Calu3 (cell line): ENCODE data around the gene SFRP5. TPM values are rescaled to one million over a fixed set of nuclear protein-coding genes. Genes with fewer than 3 reads are reported as not detected.

ENCODE experiments used
- BruUV-seq: library from RNA; stranded (reverse); fragments of 400-500 nt; replicated peaks from 2 replicates; lab custom pipeline; 2021; lab: Mats Ljungman, UMichigan
- CTCF ChIA-PET: fragments of 300-600 bp; sonication (Branson Sonifier 250); formaldehyde crosslinking; loops from one replicate; lab custom pipeline; 2022; ENCODE audit warnings: antibody characterized with exemption; lab: Charles Lee
- DNase-seq: peaks from one replicate; pipeline ENCODE4 v3.0.0; 2022
- H3K27ac Mint-ChIP-seq: one replicate; pipeline ENCODE4 v1.8.0; 2022; ENCODE audit warnings: mixed read lengths; ENCODE audit not compliant: unreplicated experiment
- H3K27me3 Mint-ChIP-seq: one replicate; pipeline ENCODE4 v1.8.0; 2022; ENCODE audit warnings: mixed read lengths; ENCODE audit not compliant: unreplicated experiment
- H3K36me3 Mint-ChIP-seq: one replicate; pipeline ENCODE4 v1.8.0; 2022; ENCODE audit warnings: mild to moderate bottlenecking, moderate library complexity, mixed read lengths; ENCODE audit not compliant: insufficient read depth, unreplicated experiment
- H3K4me1 Mint-ChIP-seq: one replicate; pipeline ENCODE4 v1.8.0; 2022; ENCODE audit warnings: mild to moderate bottlenecking, low read depth, mixed read lengths; ENCODE audit not compliant: unreplicated experiment
- H3K4me3 Mint-ChIP-seq: one replicate; pipeline ENCODE4 v1.8.0; 2022; ENCODE audit warnings: mild to moderate bottlenecking, low read depth, moderate library complexity, mixed read lengths; ENCODE audit not compliant: unreplicated experiment
- H3K9me3 Mint-ChIP-seq: one replicate; pipeline ENCODE4 v1.8.0; 2022; ENCODE audit warnings: low read depth, mixed read lengths; ENCODE audit not compliant: unreplicated experiment
- intact Hi-C: fragments of 100-400 bp; cut with micrococcal nuclease; formaldehyde crosslinking; loops from one replicate; pipeline ENCODE4 v1.10.0; 2022; ENCODE audit not compliant: unreplicated experiment
- total RNA-seq: library from RNA; stranded (reverse); gene quantifications from 2 replicates; pipeline ENCODE4 v1.2.3, GENCODE V29; 2022
- TF ChIP-seq, protein P1 (sequence below): fragments of 200-600 bp; IDR thresholded peaks from one replicate; pipeline ENCODE4 v1.8.0; 2022; ENCODE audit warnings: antibody characterized with exemption; ENCODE audit not compliant: unreplicated experiment

The SFRP5 gene
- total RNA-seq, 1 experiment from 2014 or later, result 0.19 TPM

- Mint-ChIP-seq H3K9me3 (no peaks in the 10 kb centered on the region), H3K27me3 (peaks cover 8% of the 10 kb centered on the region), H3K27ac (no peak overlapping the region), H3K4me1 (no peaks in the 10 kb centered on the region), H3K36me3 (peaks cover 18% of the 10 kb centered on the region), H3K4me3 (no peak overlapping the region)
- intact Hi-C loops, result no loop called here
- CTCF ChIA-PET, result interaction anchor here (0.6 kb wide), 1 partner anchor 85 kb away, joined by 7 read pairs; no protein-coding TSS in a partner anchor
- DNase-seq, result no peak
- TF ChIP-seq, protein P1, sequence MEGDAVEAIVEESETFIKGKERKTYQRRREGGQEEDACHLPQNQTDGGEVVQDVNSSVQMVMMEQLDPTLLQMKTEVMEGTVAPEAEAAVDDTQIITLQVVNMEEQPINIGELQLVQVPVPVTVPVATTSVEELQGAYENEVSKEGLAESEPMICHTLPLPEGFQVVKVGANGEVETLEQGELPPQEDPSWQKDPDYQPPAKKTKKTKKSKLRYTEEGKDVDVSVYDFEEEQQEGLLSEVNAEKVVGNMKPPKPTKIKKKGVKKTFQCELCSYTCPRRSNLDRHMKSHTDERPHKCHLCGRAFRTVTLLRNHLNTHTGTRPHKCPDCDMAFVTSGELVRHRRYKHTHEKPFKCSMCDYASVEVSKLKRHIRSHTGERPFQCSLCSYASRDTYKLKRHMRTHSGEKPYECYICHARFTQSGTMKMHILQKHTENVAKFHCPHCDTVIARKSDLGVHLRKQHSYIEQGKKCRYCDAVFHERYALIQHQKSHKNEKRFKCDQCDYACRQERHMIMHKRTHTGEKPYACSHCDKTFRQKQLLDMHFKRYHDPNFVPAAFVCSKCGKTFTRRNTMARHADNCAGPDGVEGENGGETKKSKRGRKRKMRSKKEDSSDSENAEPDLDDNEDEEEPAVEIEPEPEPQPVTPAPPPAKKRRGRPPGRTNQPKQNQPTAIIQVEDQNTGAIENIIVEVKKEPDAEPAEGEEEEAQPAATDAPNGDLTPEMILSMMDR, result no peak
- no TSS peak for BruUV-seq
These were observed 8.4 kb downstream of the SFRP5 start for GRCh38 chr10:97763411-97763810.

- TF ChIP-seq, protein P1, result no peak
- no TSS peak for BruUV-seq
- H3K9me3 Mint-ChIP-seq, result no peaks in the 10 kb centered on the region
- no peak overlapping the region for H3K27ac Mint-ChIP-seq
- intact Hi-C loops, result no loop called here
- H3K4me1 Mint-ChIP-seq, result no peaks in the 10 kb centered on the region
- no peak for DNase-seq
- CTCF ChIA-PET, result interaction anchor here (0.6 kb wide), 1 partner anchor 84 kb away, joined by 7 read pairs; no protein-coding TSS in a partner anchor
- H3K36me3 Mint-ChIP-seq, result peaks cover 14% of the 10 kb centered on the region
- no peak overlapping the region for H3K4me3 Mint-ChIP-seq
- H3K27me3 Mint-ChIP-seq, result peaks cover 2% of the 10 kb centered on the region
These were observed 9.0 kb downstream of the SFRP5 start for GRCh38 chr10:97762816-97763215.

DNA sequence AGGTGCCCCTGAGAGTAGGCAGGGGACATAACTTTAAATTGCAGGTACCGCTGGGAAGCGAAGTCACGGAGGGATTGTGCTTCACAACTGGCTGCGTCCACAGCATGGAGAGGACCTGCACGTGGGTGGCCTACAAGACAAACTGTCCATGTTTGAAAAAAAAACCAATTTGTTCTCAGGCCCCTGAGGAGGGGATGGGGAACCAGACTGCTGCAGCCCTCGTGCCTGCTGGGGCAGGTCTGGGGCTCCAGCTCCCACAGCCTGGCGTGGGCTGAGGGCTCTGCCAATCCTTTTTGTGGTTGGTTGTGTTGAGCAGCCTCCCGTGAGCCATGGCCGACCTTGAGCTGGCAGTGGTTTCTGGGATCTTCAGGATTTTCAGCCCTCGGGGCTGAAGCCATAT, 9.7 kb downstream of the SFRP5 start:
- CTCF ChIA-PET, result no interaction called here
- TF ChIP-seq, protein P1, result no peak
- intact Hi-C loops, result no loop called here
- Mint-ChIP-seq H3K9me3 (no peaks in the 10 kb centered on the region), H3K4me3 (no peak overlapping the region), H3K36me3 (peaks cover 6% of the 10 kb centered on the region), H3K27ac (no peak overlapping the region), H3K4me1 (no peaks in the 10 kb centered on the region), H3K27me3 (no peaks in the 10 kb centered on the region)
- no TSS peak for BruUV-seq
- no peak for DNase-seq

DNA sequence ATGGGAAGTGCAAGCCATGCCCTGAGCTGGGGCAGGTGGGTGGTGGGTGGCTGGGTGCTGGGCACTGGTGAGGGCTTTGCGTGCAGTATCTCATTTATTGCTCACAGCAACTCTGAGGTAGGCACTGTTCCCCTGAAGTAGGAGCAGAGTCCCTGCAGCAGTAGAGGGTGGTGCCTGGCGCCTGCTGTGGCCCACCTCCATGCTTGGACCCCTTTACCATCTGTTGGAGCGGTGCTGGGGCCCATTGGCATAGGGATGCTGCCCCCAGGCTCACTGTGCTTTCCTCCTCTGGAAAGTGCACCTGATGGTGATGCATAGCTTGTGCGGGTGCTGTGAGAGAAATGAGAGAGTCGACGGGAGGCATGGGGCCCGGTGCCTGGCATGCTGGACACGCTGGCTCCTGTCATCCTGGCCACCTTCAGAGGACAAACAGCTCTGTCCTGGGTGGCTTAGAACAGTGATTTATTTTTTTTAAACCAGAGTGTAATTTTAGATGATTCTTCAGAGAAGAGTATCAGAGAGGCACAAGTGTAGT, 10.4 kb downstream of the SFRP5 start:
- no TSS peak for BruUV-seq
- H3K27ac Mint-ChIP-seq, result no peak overlapping the region

More for the DNA sequence above, 10.4 kb downstream of the SFRP5 start:
- no peaks in the 10 kb centered on the region for H3K27me3 Mint-ChIP-seq
- DNase-seq, result no peak
- intact Hi-C loops, result no loop called here
- H3K4me1 Mint-ChIP-seq, result no peaks in the 10 kb centered on the region
- no peaks in the 10 kb centered on the region for H3K9me3 Mint-ChIP-seq
- TF ChIP-seq, protein P1, result no peak
- H3K36me3 Mint-ChIP-seq, result peaks cover 6% of the 10 kb centered on the region
- H3K4me3 Mint-ChIP-seq, result no peak overlapping the region
- CTCF ChIA-PET, result no interaction called here
